Measurements from ENCODE around the gene PRKACB.
"Not testable (repeated sequence)": the region's sequence is repeated elsewhere in the genome, so short reads cannot be mapped to it uniquely, and the experiment has no call there.

PRKACB gene

DNA sequence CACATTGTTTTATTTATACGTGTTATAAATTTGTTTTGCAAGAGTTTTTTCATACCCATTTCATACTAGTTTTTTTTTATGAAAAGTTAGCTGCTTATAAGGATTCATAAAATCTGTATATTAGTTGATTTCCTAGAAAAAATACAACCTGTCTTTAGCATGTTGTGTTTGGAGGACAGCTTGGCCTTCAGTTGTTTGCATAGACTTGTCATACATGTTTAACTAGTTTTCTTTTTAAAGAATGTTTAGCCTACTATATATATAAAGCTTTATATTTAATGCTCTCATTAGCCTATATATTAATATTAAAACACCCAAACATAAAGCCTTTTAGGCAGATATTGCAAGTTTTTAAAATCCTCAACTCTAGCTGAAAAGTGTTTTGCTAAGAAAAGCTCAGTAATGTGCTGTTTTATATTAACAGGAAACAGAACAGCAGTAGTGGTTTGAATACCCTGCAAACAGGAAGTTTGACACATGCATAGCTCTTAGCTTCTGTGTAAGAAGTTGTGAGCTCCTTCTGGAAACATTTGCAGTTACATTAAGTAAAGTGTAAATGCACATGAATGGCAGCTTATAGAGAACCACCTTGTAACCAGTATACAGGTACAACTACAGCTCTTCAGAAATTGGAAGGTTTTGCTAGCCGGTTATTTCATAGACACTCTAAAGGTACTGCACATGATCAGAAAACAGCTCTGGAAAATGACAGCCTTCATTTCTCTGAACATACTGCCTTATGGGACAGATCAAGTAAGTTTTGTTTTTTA, at the start of gene PRKACB:
PRKACB (plus strand) TSS at position 476 of the 770 bp plus-strand sequence; CDS start at position 567, 91 bp downstream.
- DNase-seq = no peak

DNA sequence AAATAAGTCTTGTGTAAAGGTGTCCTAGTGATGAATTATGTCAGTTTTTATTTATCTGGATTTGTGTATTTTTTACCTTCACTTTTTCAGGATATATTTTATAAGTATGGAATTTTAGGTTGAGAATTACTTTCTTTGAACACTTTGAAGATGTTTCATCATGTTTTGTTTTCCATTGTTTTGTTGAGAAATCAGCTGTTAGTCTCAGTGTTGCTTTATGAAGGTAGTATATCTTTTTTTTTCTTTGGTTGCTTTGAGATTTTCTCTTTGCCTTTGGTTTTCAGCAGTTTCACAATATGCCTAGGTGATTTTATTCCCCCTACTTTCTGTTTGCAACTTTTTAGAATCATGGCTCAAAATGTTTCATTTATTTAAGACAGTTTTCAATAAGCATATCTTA, 48.8 kb upstream of the PRKACB start:
- DNase-seq = no peak

DNA sequence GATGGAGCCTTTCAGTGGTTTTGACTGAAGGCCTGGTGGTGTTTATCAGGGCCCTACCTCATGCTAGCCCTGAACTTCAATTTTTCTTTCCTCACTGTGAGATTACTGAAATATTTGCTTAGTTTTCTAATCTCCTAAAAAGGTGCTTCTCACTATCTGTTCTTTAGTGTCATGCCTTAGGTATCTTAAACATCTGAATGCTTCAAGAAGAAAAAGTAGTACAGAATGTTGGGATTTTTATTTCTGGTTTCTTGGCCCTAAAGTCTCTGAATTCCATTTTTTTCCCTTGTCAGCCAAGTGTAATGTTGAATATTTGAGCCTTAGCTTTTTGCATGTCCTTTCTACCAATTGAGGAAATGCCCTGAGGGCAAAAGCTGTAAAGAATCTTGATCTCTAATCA, 47.9 kb upstream of the PRKACB start:
- no peak for DNase-seq

DNA sequence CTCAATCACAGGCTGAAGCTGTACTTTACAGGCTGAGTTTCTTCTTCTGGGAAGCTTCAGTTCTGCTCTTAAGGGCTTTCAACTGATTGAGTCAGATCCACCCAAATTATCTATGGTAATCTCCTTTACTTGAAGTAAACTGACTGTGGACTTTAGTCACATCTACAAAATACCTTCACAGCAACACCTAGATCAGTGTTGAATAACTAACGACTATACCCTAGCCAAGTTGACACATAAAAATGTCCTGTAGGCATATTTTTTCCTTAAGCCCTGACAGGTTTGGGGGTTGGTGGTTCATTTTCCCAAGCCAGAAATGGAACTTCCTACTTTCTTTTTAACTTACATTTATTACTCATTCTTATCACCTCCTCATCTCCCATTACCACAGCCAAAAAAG, 42.9 kb upstream of the PRKACB start:
- no peak for DNase-seq

DNA sequence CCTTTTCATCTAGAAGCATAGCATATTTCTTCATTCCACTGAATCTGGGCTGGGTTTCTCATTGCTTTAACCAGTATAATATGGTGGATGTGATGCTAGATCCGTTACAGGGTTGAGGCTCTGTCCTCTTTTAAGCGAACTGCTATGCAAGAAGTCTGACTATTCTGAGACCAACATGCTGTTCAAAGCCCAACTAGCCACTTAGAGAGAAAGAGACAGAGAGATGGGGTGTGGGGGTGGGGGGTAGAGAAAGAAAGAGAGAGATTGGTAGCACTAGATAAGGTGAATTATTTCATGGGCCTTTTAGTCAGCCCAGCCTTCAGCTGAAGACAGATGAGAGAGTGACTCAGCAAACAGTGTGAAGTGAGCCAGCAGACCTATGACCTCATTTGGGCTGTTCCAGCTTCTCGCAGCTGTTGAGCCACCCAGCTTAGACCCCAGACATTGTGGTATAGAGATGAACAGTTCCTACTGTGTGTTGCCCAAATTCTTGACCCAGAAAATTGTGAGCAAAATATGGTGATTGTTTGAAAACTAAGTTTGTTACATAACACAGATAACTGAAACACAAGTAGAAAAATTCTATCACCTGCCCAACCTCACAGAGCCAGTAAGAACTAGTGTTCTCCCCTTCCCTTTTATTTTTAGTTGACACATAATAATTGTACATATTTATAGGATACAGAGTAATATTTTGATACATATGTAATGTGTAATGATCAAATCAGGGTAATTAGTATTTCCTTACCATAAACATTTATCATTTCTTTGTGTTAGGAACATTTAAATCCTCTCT, 40.7 kb upstream of the PRKACB start:
- DNase-seq = peak; percentile 56

DNA sequence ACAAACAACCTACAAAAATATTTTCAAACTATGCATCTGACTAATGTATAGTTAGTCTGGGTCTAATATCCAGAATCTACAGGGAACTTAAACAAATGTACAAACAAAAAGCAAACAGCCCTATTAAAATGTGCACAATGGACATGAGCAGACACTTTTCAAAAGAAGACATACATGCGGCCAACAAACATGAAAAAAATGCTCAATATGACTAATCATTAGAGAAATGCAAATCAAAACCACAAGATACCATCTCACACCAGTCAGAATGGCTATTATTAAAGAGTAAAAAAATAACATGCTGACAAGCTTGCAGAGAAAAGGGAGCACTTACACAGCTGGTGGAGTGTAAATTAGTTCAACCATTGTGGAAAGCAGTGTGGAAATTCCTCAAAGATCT, 36.5 kb upstream of the PRKACB start:
- DNase-seq = not testable (repeated sequence)

DNA sequence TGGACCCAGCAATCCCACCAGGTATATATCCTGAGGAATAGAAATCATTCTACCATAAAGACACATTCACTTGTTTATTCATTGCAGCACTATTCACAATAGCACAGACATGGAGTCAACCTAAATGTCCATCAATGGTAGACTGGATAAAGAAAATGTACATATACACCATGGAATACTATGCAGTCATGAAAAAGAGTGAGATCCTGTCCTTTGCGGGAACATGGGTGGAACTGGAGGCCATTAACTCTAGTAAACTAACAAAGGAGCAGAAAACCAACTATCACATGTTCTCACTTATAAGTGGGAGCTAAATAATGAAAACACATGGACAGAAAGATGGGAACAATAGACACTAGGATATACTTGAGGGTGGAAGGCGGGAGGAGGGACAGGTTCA, 36.1 kb upstream of the PRKACB start:
- no peak for DNase-seq

DNA sequence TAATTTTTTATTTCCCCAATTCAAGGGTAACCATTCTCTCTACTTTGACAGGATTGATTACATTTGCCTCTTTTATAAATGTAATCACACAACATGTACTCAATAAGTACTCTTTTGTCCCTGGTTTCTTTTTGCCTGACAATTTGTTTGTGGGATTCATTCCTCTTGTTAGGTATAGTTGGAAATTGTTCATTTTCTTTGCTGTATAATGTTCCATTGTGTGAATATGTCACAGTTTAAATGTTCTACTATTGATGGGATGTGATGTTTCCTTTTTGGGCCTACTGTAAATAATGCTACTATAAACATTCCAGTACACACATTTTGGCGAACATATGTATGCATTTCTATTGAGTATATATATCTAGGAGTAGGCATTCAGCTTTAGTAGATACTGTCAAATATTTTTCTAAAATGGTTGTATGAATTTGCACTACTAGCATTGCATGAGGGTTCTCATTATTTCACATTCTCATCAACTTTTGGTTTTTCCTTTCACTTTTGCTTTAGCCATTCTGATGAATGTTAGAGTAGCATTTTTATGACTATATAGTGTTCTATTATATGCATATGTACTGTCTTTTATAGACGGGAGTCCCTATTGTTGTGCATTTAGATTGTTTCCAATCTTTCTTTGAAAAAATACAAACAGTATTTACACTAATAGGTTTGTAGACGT, 35.0 kb upstream of the PRKACB start:
- DNase-seq = no peak

DNA sequence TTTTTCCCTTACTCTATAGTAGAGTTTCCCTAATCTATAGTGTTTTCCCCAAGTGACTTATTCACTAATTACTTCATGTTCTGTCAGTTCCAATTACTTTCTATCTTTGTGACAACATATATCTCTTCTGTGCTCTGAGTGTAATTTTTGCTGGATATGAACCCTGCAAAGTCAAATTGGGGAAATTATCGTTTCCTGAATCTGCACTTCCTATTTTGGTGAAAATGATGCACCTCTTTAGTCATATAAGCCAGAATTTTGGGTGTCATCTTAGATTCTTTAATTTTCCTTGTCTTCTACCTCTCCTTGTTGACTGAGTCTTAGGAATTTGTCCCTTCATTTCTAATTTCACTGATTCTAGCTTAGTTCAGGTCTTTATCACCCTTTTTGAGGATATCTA, 33.4 kb upstream of the PRKACB start:
- no peak for DNase-seq

DNA sequence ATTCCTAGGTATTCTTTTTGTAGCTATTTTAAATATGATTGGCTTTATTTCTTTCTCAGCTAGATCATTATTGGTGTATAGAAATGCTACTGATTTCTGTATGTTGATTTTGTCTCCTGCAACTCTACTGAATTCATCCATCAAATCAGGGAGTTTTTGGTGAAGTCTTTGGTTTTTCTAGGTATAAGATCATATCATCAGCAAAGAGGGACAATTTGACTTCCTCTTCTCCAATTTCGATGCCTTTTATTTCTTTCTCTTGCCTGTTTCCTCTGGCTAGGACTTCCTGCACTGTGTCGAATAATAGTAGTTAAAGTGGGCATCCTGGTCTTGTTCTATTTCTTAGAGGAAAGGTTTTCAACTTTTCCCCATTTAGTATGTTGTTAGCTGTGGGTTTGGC, 27.5 kb upstream of the PRKACB start:
- DNase-seq = no peak

DNA sequence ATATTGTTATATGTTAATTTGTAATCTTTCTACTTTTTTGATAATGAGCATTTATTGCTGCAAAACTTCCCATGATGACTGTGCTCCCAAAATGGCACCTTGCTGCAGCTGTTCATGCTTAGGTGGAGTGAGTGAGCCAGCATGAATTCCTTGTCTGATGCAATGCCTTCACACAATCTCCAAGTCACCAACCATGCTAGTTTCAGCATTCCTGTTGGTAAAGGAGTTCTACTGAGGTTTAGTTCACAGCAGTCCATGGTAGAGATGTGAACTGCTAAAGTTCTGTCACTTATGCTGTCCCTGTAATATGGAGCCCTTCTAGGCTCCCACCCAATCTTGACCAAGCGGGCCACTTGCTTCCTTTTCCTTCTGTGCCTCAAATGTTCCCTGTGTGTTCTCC, 26.2 kb upstream of the PRKACB start:
- no peak for DNase-seq

DNA sequence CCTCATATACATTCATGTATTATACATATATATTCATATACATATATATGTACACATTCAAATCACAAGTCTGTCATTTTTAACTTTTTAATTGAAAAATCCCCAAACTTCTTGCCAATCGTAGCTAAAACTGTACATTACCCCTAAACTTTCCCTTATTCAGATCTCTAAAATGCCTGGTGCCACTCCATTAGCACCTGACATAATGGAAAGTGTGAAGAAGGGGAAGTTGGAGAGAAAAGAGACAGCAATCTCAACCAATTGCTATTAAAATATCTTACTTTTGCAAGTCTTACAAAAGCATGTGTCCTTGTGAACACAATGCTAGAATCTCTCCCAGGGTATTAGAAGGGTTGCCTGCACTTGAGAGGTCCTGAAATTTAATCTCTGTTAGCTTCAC, 22.7 kb upstream of the PRKACB start:
- DNase-seq = peak; percentile 20

DNA sequence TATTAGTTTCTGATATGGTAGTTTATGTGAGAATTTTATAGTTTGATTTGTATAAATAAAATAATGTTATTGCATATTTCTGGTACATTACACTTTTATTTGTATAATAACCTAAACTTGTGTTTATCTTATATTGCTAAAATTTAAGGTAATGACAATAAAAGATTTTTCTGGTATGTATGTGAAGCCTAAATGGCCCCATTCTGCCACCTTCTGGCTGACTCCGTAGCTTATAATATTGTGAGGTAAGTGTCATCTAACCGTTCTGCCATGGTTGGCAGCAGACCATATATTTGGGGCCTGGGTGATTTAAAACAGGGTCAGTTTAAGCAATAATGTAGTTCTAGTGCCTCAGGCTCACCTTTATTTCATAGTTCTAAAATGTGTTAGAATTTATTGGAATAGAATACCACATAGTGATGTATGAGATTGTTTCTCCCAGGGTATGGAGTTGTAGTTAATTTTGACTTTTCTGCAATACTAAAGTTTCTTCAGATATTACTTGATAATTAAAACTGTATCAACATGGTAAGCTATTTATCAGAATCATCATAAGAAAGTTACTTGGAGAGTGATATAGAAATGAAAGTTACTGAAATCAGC, 21.2 kb upstream of the PRKACB start:
- peak; percentile 19 for DNase-seq

DNA sequence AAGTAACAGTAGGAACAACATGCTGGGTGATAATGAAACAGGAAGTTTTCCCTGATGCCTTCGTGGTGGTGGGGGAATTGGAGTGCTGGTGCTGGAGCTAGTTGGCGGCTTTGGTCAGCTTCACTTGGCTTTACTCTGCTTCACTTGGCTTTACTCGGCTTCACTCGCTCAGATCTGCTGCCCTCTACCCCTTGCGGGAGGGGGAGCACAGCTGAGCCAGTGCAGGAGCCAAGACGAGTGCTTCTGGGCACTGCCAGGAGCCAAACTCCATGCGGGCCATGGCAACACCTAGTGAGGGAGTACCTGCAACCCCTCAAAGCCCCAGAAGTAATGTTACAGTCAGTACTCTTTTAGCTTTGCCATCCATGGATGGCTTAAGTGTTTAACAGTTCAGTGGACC, 10.6 kb upstream of the PRKACB start:
- no peak for DNase-seq

DNA sequence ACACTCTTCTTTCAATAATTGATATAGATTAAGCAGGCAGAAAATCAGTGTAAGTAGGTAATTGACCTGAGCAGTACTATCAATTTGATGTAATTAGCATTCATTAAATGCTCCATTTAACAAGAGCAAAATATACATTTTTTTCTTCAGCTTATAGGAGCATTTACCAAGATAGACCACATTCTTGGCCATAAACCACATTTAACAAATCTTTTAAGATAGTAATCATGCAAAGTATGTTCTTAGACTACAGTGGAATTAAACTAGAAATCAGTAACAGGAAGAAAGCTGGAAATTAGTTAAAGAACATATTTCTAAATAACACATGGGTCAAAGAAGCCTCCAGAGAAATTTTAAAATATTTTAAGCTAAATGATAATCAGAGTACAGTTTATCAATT, 8.7 kb upstream of the PRKACB start:
- no peak for DNase-seq

DNA sequence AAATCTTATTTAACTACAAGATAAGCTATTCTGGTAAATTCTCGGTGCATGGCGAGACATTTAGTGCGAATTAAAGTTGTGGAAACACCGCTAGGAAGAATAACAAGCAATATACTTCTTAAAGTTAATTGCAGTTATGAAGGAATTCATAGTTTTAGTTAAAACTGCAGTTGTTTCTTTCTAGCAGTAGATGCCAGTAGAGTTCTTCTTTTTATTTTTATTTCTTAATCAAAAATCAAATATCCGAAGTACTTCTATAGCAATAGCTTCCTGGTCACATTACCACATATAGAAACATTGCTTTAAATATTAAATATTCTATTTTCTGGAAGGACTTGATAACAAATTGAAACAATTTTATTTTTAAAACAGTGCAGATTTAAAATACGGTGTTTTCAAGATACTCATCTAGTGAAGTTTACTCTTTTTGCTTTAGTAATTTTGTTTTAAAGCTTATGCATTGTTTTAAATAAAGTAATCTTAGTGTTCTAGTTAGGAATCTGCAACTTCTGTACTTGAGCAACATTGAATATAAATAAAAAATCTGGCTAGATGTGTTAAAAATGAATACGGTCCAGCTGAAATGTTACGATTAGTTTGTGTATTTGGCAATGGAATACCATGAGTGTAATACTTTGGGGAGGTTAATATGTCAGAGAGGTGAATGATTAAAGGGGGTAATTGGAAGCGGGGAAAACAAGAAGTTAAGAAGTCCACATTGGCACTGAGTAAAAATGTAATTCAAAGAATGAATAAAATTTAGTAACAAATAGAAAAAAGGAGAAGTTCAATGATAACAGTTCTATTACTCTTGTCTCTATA, 2.7 kb upstream of the PRKACB start:
- no peak for DNase-seq

DNA sequence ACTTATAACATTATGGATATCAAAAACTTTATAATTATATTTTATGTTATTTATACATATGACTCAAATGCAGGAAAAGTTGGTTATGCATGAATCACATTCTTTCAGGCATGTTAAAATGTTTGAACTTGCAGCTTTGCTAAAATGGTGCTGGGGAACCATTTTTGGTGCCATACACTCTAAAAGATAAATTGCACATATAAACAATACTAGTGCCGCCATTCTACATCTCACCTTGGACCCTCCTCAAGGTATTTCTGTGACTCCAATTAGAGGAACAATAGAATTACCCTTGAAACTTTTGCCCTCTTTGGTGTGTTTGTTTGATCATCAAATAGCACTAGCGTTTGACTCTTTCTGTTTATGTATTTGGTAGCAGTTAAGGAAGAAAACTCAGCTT, 997 bp downstream of the PRKACB start:
- no peak for DNase-seq

DNA sequence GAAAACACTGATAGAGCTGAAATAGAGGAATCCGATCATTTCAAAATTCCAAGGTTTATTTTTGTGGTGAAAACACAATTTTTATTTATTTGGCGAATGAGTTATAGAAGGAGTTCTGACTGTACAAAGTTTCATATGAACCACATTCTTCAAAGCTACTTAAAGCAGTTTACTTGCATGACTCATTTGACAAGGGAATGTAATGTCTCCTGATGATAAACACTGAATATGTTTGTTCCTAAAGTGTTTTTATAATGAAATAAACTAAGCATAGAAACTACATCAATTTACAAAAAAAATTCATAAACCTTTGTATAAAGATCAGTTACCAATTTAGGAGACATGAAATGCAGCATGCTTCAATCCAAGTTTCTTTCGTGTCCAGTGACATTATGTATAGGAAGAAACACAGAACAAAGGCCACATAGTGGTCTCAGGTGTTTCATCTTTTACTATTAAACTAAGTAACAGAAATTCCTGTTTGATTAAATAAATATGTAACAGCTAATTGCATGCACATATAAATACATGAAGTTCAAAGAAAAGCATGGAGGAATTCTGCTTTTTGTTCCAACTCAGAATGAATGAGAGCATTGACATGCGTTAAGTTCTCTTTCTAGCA, 2.5 kb downstream of the PRKACB start:
- DNase-seq = no peak

DNA sequence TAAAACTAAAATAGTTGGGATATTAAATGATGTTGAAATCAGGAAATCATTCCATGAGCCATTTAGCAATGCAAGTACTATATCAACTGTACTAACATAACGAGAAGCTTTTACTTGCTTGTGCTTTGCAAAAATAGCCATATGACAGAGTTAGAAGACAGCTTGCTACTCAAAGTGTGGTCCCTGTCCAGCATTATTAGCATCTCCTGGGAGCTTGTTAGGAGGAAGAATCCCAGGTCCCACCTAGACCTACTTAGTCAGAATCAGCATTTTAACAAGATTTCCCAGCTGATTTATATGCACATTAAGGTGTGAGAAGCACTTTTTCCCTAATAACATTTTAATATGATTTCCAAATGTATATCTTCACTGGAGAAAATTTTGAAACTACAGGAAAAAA, 4.7 kb downstream of the PRKACB start:
- no peak for DNase-seq

DNA sequence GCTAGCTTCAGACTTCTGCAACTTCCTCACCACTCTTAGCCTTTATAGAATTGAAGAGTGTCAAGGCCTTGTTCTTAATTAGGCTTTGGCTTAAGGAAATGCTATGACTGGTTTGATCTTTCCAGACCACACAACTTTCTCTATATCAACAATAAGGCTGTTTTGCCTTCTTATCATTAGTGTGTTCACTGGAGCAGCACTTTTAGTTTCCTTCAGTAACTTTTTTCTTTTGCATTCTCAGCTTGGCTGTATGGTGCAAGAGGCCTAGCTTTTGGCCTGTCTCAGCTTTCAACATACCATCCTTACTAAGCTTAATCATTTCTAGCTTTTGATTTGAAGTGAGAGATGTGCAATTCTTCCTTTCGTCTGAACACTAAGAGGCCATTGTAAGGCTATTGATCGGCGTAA, 8.6 kb downstream of the PRKACB start:
- no peak for DNase-seq

DNA sequence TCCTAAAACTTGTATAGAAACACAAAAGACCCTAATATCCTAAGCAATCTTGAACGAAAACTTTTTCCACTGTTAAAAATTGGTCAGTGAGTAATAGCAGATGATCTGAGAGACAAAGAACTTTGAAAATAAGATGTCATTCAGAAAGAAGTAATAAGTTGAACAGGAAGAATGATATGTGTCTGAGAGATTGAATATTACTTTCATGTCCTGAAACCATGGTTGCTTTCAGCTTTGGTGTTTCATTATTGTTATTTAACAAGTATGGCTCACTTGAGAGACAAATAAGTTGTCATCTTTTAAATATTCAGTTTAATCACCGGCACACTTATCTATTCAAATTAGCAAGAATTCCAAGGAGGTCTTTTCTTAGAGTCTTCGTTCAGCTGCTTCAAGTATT, 11.4 kb downstream of the PRKACB start:
- DNase-seq = no peak

DNA sequence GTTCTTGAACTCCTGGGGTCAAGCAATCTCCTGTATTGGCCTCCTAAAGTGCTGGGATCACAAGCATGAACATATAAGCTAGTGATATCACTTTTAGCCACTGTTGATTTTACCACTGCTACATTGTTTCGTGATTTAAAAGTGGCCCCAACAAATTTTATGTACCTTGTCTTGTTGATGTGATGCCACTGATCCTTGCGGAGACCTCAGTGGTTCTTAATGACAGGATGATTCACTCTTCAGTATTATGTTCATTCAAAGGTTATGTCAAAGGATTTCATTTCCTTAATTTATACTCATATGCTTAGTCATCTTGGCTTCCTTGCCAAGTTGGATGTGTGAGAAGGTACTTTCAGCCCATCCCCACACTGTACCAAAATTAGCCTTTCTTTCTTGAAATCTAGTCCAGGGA, 12.1 kb downstream of the PRKACB start:
- DNase-seq = no peak

All from NCI-H510A (cell line).